Measurements from ENCODE around the gene ARL16. TPM values are rescaled to one million over a fixed set of nuclear protein-coding genes. Genes with fewer than 3 reads are reported as not detected.

The ARL16 gene
- total RNA-seq, 1 experiment from 2014 or later: 38.6 TPM

DNA sequence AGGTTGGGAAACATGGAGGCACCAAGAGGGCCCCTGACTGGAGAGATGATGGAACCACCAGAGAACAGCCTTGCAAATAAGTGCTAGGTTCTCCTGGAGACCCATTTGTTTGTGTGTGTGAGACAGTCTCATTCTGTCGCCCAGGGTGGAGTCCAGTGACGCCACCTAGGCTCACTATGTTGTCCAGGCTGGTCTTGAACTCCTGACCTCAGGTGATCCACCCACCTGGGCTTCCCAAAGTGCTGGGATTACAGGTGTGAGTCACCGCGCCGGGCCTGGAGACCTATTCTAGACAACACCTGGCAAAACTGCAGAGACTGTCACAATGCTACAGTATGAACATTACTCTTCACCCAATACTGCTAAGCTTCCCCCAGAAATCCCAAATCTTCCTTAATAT is 48.2 kb downstream of the ARL16 start:
- intact Hi-C loops (cut with micrococcal nuclease): no loop called here
- Mint-ChIP-seq H3K27me3 (ENCODE audit: insufficient read depth, unreplicated experiment) (no peaks in the 10 kb centered on the region), H3K36me3 (ENCODE audit: insufficient read depth, unreplicated experiment) (peaks cover 24% of the 10 kb centered on the region), H3K9me3 (ENCODE audit: unreplicated experiment) (no peaks in the 10 kb centered on the region), H3K4me3 (ENCODE audit: unreplicated experiment) (peak overlapping the region; percentile 89), H3K27ac (ENCODE audit: low read depth, unreplicated experiment) (peak overlapping the region; percentile 96), H3K4me1 (ENCODE audit: insufficient read depth, unreplicated experiment) (peaks cover 6% of the 10 kb centered on the region)
- BruUV-seq (replicated peaks): TSS peak; percentile 56
- ChIA-PET CTCF (interaction anchor here (0.6 kb wide), 2 partner anchors 115 to 617 kb away, joined by 4 to 5 read pairs; no protein-coding TSS in a partner anchor), POLR2A (interaction anchor here (0.6 to 5.7 kb wide), 14 partner anchors 11 to 240 kb away, joined by 3 to 65 read pairs (median 6); partner anchors contain the start of genes ARL16, BAHCC1, CCDC137 and FAAP100)
- DNase-seq (ENCODE audit: unreplicated experiment): peak; percentile 44
- no peak for TF ChIP-seq CTCF (IDR thresholded peaks at IDR 0.05; ENCODE audit: unreplicated experiment)

- TF ChIP-seq CTCF (IDR thresholded peaks at IDR 0.05; ENCODE audit: unreplicated experiment): no peak
- CTCF ChIA-PET: no interaction called here
- POLR2A ChIA-PET: interaction anchor here (0.7 to 1.1 kb wide), 2 partner anchors 35 to 52 kb away, joined by 3 to 6 read pairs; partner anchors contain the start of genes ARL16, CCDC137 and HGS
- H3K27me3 Mint-ChIP-seq (ENCODE audit: insufficient read depth, unreplicated experiment): no peaks in the 10 kb centered on the region
- intact Hi-C loops (cut with micrococcal nuclease): no loop called here
- H3K9me3 Mint-ChIP-seq (ENCODE audit: unreplicated experiment): no peaks in the 10 kb centered on the region
- H3K4me1 Mint-ChIP-seq (ENCODE audit: insufficient read depth, unreplicated experiment): peaks cover 6% of the 10 kb centered on the region
- no peak for DNase-seq (ENCODE audit: unreplicated experiment)
- no peak overlapping the region for H3K4me3 Mint-ChIP-seq (ENCODE audit: unreplicated experiment)
- peaks cover 61% of the 10 kb centered on the region for H3K36me3 Mint-ChIP-seq (ENCODE audit: insufficient read depth, unreplicated experiment)
- H3K27ac Mint-ChIP-seq (ENCODE audit: low read depth, unreplicated experiment): no peak overlapping the region
- BruUV-seq (replicated peaks): no TSS peak
Observed at GRCh38 chr17:81631482-81631881, 52.1 kb downstream of the ARL16 start.

Small RNA genes lying within 50 kb of the gene (microRNA-seq; reads per million reads assigned to microRNA genes)
- 1.2 reads per million for gene MIR6786

Other genes with a start within 250 kb of the ARL16 start
- gene ACTG1, start 171.0 kb downstream of the ARL16 start, total RNA-seq (2022): 1,056 and 1,461 TPM in 2 replicates
- gene FSCN2, start 155.4 kb downstream of the ARL16 start, total RNA-seq (2022): 0.37 TPM in 1 of 2 replicates, not detected in the other
- 23.4 and 32.5 TPM in 2 replicates for gene FAAP100, start 131.4 kb downstream of the ARL16 start, total RNA-seq (2022)
- 83.9 and 95.1 TPM in 2 replicates for gene NPLOC4, start 46.7 kb downstream of the ARL16 start, total RNA-seq (2022)
- gene TSPAN10, start 46.6 kb downstream of the ARL16 start, total RNA-seq (2022): 1.8 and 2.1 TPM in 2 replicates
- not detected in 2 replicates for gene PDE6G, start 27.3 kb downstream of the ARL16 start, total RNA-seq (2022)
- 47.6 and 54.8 TPM in 2 replicates for gene OXLD1, start 17.2 kb downstream of the ARL16 start, total RNA-seq (2022)
- gene CCDC137, start 17.1 kb downstream of the ARL16 start, total RNA-seq (2022): 23.9 and 27.1 TPM in 2 replicates
- gene HGS, start 214 bp upstream of the ARL16 start, total RNA-seq (2022): 160 and 178 TPM in 2 replicates
- gene MRPL12, start 19.6 kb upstream of the ARL16 start, total RNA-seq (2022): 82.6 and 143 TPM in 2 replicates
- gene SLC25A10, start 28.5 kb upstream of the ARL16 start, total RNA-seq (2022): 5.1 and 9.5 TPM in 2 replicates
- not detected in 2 replicates for gene GCGR, start 120.4 kb upstream of the ARL16 start, total RNA-seq (2022)
- 35.6 and 39.2 TPM in 2 replicates for gene MCRIP1, start 149.5 kb upstream of the ARL16 start, total RNA-seq (2022)
- 0.29 TPM in 1 of 2 replicates, not detected in the other for gene PPP1R27, start 151.3 kb upstream of the ARL16 start, total RNA-seq (2022)
- gene P4HB, start 176.7 kb upstream of the ARL16 start, total RNA-seq (2022): 894 and 1,111 TPM in 2 replicates
- gene ARHGDIA, start 187.5 kb upstream of the ARL16 start, total RNA-seq (2022): 271 and 324 TPM in 2 replicates
- 114 and 115 TPM in 2 replicates for gene ALYREF, start 207.8 kb upstream of the ARL16 start, total RNA-seq (2022)
- 144 and 151 TPM in 2 replicates for gene ANAPC11, start 207.9 kb upstream of the ARL16 start, total RNA-seq (2022)
- 0.28 TPM in 1 of 2 replicates, not detected in the other for gene NPB, start 218.4 kb upstream of the ARL16 start, total RNA-seq (2022)
- 26.5 and 26.8 TPM in 2 replicates for gene PCYT2, start 227.6 kb upstream of the ARL16 start, total RNA-seq (2022)
- gene SIRT7, start 234.4 kb upstream of the ARL16 start, total RNA-seq (2022): 36.6 and 44.8 TPM in 2 replicates
- gene MAFG, start 243.9 kb upstream of the ARL16 start, total RNA-seq (2022): 38.1 and 48.9 TPM in 2 replicates

Measured in MCF 10A (cell line).